Loucy (cell line): ENCODE results near the gene HAPLN2.

Experiments used
- CTCF ChIP-seq: fragments of 200-600 bp; sonication (generic); conservative IDR thresholded peaks from 2 replicates; pipeline ENCODE4 v1.5.1; 2014; ENCODE audit warnings: mild to moderate bottlenecking, antibody characterized with exemption, low read length
- EZH2phosphoT487 ChIP-seq: fragments of 200-600 bp; IDR thresholded peaks from 2 replicates; pipeline ENCODE4 v1.6.1; 2018; ENCODE audit warnings: antibody characterized with exemption, mild to moderate bottlenecking, moderate library complexity, borderline replicate concordance

- TF ChIP-seq CTCF (no peak), EZH2phosphoT487 (no peak)
Observed at GRCh38 chr1:156626079-156626438, 6.8 kb downstream of the HAPLN2 start.
